SK-N-SH (cell line): Measurements from ENCODE around the gene GLG1.

ENCODE experiments used
- CHD2 ChIP-seq: fragments of 150-350 bp; IDR thresholded peaks from 2 replicates; pipeline ENCODE4 v1.6.1; 2018; ENCODE audit warnings: low read length; ENCODE audit not compliant: partially characterized antibody
- CTCF ChIP-seq: fragments of 200-600 bp; sonication (generic); IDR thresholded peaks from 2 replicates; pipeline ENCODE4 v1.6.1; 2017; ENCODE audit warnings: antibody characterized with exemption, mild to moderate bottlenecking, moderate library complexity
- ELF1 ChIP-seq: IDR thresholded peaks from 2 replicates; pipeline ENCODE4 v1.4.0; 2012
- EP300 ChIP-seq, 2 experiments: IDR thresholded peaks; 2 replicates each; pipeline versions ENCODE4 v1.4.0 to v1.6.1; 2012; ENCODE audit warnings: borderline replicate concordance in 1 of 2, low read depth in 1 of 2, low read length in 1 of 2
- GABPA ChIP-seq: IDR thresholded peaks from 2 replicates; pipeline ENCODE4 v1.4.0; 2012; ENCODE audit warnings: low read depth, mild to moderate bottlenecking
- GATA2 ChIP-seq: sonication (generic); formaldehyde crosslinking; IDR thresholded peaks from 2 replicates; pipeline ENCODE4 v1.5.0; 2020; ENCODE audit warnings: mild to moderate bottlenecking, missing genetic modification reagents
- MAX ChIP-seq: IDR thresholded peaks from 2 replicates; pipeline ENCODE4 v1.4.0; 2012; ENCODE audit warnings: low read depth
- NRF1 ChIP-seq: IDR thresholded peaks from 2 replicates; pipeline ENCODE4 v1.6.1; 2012; ENCODE audit warnings: low read depth, mild to moderate bottlenecking, low read length
- POLR2AphosphoS5 ChIP-seq: IDR thresholded peaks from 2 replicates; pipeline ENCODE4 v1.6.1; 2012; ENCODE audit warnings: low read depth, low read length
- RCOR1 ChIP-seq: fragments of 150-350 bp; IDR thresholded peaks from 2 replicates; pipeline ENCODE4 v1.6.1; 2017; ENCODE audit warnings: antibody characterized with exemption, low read length
- RFX5 ChIP-seq: IDR thresholded peaks from 2 replicates; pipeline ENCODE4 v1.6.1; 2012; ENCODE audit warnings: mild to moderate bottlenecking, improper control_type of control experiment, low read length
- USF2 ChIP-seq: fragments of 150-350 bp; IDR thresholded peaks from 2 replicates; pipeline ENCODE4 v1.6.1; 2017; ENCODE audit warnings: antibody characterized with exemption, low read length, low read depth, borderline replicate concordance
- YY1 ChIP-seq: IDR thresholded peaks from 2 replicates; pipeline ENCODE4 v1.4.0; 2012; ENCODE audit warnings: low read depth, mild to moderate bottlenecking

GRCh38 chr16:74625500-74626350 lies 18.8 kb upstream of the GLG1 start:
- no peak for TF ChIP-seq POLR2AphosphoS5
- no peak for TF ChIP-seq NRF1
- TF ChIP-seq ELF1 = no peak
- no peak for TF ChIP-seq CTCF
- TF ChIP-seq RCOR1 = no peak
- TF ChIP-seq YY1 = no peak
- TF ChIP-seq EP300 (IDR thresholded peaks at IDR 0.05; ENCODE audit: borderline replicate concordance in 1 of 2, low read depth in 1 of 2, low read length in 1 of 2) = no peak
- TF ChIP-seq USF2 = no peak
- no peak for TF ChIP-seq GATA2 (CRISPR knock-in tag)
- no peak for TF ChIP-seq GABPA
- no peak for TF ChIP-seq MAX
- no peak for TF ChIP-seq RFX5
- TF ChIP-seq CHD2 = no peak
